OCI-M1 (cell line): Measurements from ENCODE around the gene PSPN.
A peak's percentile ranks its signal among the peaks of the same experiment; 100 is the strongest.

Source experiments
- DNase-seq: peaks from one replicate; lab custom pipeline; 2025; lab: John Stamatoyannopoulos, UW

The PSPN gene

DNA sequence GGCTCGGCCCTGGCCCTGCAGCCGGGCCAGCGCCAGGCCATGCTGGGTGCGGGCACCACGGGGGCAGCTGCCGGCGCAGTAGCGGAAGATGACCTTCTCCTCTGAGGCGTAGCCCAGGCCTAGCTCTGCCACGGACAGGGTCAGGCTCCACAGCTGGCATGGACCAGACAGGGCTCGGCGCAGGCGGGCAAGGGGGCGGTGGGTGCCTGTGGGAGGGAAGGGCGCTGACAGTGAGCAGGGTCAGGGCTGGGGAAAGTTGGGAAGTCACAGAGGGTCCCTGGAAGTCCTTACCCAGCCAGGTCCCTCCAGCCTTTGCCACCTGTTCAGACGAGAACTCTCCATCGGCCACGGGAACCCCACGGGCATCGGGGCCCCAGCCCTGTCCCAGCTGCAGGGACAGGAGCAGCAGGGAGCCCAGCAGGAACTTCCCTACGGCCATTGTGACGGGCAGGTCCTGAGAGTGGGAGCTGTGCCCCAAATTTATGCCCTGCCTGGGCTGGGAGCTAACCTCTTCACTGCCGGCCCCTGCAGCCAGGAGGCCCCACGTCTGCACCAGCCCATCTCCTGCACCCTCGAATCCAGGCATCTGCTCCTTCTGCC lies at the start of gene PSPN:
Gene PSPN, minus strand, starts transcription at position 523 of the 600 bp plus-strand sequence. Its CDS starts 84 bp downstream, at position 439.
- no peak for DNase-seq

DNA sequence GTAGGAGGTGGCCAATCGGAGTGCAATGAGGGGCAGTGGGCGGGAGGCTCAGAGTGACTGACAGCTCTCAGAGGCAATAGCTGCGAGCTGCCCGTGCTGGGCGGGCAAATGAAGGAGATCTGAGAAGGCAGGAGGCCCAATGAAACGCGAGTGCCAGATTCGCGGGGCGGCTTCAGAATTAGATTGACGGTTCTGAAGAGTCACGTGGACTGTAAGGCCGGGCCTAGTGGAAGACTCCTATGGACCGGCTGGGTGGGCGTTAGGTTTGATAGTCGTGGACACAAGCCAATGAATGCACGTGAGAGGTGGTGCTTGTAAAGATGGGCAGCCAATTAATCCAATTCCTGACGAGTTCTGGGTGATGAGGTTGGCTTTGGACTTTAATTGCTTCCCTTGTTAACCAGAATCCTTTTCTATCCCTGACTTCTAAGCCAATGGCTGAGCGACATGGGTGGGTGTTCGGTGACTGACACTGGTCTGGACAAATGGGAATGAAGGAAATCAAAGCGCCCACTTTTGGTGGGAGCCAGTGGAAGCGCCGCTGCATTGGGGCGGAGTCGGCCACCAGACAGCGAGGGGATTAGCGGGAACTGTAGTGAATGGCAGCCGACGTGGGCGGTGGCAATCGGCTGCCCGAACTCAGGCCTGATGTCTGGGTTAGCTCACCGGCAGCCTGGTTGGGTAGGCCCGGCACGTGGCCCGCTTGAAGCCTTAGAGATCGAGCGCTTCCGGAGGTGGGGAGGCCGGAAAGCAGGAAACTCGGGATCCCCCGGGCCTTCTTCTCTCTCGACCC lies 49.4 kb upstream of the PSPN start:
- DNase-seq = peak; percentile 100

DNA sequence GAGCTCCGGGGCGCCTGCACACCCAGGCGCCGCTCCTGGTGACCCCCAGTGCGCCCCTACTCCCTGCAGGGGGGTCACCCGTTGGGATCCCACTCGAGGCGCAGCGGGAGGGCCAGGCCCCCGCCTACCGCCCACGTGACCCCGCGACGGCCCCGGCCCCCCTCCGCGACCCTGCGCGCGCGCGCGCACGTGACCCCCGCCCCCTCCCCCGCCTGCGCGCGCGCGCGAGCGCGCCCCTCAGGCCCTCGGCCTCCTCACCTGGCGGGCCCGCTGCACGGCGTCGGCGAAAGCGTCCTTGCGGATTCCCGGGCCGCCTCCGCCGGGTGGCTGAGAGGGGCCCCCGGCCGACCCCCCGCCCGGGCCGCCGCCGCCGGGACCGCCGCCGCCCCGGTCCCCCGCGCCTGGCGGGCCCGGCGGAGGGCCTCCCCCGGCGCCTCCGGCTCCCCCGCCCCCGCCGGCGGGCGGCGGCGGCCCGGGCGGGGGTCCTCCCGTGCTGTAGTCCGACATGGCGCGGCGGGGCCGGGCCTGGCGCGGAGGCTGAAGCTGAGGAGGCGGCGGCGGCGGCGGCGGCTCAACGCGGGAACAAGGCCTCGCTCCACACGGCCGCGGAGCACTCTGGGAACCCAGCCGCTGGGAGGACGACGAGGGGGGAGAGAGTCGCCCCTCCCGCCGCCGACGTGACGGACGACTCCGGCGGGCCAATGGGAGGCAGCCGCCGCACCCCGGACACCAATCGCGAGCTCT lies 48.6 kb upstream of the PSPN start, which contains the start of gene KHSRP:
Gene KHSRP, minus strand, starts transcription at position 617 of the 744 bp plus-strand sequence. Its CDS starts 110 bp downstream, at position 507.
- peak; percentile 1 for DNase-seq

DNA sequence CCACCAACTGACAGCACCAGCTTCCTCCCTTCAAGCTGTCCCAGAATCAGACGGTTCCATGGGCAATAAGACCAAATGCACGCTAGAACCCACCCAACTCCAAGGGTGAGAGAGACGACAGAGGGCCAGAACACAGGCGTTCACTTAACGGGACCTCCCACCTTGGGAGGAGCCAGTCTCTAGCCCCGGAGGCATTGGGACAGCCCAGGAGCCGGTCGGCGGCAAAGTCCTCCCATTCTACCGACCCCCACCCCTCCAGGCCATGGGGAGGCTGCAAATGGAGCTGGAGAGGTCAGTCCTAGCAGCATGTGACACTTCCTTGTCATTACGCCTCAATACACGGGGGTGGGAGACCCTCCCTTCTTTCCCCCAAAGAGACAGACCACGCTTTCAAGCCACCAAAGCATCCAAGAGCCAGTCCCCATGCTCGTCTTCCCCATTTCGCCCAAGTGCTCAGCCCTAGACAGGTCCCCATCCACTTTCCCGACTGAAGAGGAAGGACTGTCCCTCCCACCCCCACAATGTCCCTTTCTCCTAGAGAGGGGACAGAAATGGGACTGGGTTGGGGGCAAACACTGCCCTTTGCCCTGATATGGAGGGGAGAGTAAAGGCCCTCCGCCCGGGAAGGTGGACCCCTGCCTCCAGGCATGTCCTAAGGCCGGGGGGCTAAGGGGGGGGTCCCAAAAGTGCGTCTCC lies 47.9 kb upstream of the PSPN start:
- DNase-seq = peak; percentile 44

DNA sequence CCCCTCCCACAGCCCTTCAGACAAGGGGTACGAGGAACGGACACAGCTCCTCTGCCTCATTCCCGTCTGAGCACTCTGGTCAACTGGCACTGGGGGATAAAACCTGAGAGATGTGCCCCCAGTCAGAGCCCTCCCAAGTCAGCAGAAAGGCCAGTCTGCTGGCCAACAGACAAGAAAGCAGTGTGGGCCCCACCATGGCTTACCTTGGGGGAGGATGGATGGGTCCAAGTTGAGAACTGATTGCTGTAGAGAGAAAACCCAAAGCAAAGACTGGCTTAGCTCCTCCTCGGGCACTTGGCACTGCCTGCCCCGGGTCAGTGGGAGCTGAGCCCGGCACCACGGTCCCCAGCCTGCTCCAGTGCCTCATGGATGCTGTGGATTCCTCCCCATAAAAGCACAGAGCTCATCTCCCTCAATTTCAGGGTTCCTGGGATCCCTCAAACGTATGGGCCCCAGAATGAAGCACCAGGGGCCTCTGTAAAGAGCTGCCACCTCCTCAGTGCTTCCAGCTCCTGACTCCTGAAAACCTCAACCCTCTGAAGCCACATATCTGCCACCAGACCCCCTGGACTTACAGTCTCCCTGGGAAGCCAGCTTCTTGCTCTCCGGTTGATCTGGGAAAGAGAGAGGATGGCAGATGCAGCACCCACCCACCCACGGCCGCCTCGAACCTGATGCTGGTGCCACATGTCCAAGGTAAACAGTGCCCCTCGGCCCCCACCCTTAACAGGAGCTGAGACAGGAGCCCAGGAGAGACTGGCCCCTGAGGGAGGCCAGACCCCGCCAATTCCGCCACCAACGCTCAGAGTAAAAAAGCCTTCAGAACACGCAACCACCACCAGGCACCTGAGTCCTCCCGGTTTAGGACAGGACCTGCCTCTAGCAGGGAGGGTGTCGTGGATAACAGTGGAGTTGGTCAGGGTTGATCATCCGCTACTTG lies 45.6 kb upstream of the PSPN start:
- no peak for DNase-seq

- DNase-seq = no peak
These were observed 42.8 kb upstream of the PSPN start for GRCh38 chr19:6418562-6418932.

DNA sequence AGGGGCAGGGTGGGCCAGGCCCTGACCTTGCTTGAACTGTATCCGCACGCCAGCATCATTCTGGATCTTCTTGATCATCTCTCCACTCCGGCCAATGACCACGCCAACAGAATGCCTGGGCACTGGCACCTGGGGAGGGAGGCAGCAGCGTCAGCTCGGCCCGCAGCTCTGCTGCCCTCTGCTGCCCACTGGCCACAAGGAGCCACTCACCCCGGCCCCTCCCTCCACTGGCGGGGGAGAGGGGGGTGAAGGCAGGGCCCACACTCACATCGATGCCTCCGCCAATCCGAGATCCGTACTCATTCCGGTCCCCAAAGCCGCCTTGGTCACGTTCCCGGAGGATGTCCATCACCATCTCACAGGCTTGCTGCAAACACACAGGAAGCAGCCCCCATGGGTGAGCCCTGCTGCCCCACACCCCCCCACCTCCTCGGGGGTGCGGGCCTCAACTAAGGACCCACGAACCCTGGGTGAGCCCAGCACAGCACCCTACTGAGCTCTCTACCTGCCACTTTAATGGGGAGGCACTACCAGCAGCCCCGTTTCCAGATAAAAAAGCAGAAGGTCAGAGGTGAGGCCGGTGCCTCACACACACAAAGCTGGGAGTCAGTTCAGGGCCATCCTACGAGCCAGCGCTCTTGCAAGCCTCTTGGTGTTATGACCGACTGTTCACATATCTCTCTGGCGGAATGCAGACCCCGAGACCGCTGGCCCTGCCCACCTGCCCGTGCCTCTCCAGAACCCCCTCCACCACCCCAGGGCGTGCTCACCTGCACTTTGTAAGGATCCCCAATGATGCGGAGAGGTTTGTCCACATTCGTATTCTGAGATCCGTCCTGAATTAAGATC lies 42.2 kb upstream of the PSPN start:
- no peak for DNase-seq

GRCh38 chr19:6416658-6417405 lies 41.1 kb upstream of the PSPN start:
- no peak for DNase-seq

GRCh38 chr19:6415591-6416190 lies 40.0 kb upstream of the PSPN start:
- no peak for DNase-seq

DNA sequence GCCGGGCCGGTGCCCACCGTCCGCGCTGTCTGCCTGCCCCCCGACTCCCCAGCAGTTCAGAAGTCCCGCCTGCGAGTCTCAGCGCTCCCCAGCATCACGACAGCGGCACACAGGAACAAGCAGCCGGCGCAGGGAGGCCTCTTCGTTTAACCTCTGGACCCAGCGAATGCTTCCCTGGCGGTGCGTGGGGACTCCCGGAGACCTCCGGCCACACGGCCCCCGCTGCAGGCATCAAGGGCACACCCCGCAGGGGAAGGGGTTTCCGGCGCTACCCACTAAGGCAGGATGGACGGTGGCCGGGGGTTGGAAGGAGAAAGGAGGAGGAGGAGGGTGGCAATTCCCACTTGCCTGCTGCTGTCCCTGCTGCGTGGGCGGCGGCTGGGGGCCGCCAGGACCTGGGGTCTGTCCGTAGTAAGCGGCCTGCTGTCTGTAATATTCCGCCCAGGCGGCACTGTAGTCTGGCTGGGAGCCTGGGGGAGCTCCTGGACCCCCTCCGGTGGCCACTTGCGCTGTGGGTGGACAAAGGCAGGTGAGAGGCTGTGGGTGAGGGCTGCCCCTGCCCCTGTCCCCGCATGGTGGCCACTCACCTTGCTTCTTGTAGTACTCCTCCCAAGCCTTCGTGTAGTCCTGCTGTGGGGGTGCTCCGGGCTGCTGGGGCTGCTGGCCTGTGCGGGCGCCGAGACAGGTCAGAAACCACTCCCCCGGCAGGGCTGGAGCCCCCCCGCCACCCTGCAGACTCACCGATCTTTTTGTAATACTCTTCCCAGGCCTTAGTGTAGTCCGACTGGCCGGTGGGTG lies 39.3 kb upstream of the PSPN start:
- no peak for DNase-seq

DNA sequence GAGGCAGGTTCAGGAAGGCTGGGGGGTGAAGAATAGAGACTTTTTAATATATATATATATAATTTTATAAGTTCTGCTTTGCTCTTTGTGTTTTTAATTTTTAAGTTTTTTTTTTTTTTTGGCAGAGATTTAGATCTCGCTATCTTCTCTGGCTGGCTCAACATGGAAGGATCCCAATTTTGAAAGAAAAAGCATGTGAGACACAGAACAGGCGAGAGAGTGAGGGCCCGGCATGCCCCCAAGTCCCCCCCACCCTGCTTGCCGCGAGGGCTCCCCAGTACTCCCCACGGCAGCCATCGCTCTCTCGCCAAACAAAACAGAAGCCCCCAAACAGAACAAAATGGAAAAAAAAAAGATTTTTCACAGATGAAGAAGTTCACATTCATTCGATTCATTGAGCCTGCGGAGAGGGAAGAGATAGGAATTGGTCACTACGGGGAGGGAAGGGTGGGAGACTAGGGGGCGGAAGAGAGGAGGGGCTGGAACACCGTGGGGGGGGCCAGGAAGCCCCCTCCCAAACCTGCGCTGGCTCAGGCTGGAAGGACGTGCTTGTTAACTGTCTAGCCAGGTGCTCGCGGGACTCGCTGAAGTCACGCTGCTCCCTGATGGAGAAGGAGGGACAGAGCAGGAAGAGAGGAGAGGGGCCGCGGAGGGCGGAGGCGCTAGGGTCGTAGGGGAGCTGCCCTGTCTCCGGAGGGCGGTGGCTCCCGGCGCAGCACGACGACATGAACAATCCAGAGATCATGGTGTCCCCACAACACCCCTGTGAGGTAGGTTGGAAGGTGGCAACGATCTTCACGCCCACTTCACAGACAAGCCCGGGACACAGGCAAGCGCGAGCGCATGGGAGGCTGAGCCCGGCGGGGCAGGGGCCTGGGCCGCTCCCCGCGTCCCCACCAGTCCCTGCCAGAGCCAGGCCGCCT lies 38.2 kb upstream of the PSPN start:
- DNase-seq = no peak

DNA sequence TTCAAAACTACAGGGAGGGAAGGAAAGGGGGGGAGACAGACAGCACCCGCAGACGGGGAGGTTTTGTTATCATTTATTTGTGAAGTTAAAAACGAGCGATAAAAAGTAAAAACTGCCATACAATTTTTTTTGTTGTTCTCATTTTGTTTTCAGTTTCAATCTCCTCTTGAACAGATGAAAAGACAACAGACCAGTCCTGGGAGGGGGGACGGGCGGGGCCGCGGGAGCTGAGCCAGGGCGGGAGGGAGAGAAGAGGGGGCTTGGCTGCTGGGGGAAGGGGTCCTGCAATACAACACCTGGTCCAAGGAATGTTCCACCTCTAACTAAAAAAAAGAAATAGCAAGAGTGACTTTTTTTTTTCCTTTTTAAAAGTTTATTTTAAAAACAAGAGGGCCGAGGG lies 37.6 kb upstream of the PSPN start:
- no peak for DNase-seq

DNA sequence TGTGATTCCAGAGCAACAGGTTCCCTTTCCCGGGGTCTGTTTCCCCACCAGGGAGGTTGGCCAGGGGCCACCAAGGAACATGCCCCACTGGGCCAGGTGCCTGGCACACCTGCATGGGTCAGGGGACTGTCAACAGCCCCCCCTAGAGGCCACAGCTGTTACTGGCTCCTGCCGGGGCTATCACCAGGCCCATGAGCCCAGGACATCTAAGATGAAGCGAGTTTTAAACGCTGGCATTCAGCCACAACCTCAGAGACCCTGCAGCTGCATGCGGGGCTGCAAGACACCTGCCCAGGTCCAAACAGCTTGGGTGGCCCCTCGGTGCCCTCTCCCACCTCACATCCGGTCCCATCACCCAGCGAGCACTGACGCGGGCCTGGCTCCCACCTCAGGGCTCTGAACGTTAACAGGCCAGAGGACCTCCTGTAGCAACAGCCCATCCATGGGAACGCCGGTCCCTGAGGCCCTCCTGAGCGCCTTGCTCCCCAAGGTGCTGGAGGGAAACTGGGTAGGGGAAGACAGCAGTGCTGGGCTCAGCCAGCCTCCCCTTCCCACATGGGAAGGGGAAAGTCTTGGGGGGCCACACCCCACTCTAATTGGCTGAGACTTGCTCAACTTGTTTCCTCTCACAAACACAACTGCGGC lies 36.8 kb upstream of the PSPN start:
- DNase-seq = peak; percentile 1

DNA sequence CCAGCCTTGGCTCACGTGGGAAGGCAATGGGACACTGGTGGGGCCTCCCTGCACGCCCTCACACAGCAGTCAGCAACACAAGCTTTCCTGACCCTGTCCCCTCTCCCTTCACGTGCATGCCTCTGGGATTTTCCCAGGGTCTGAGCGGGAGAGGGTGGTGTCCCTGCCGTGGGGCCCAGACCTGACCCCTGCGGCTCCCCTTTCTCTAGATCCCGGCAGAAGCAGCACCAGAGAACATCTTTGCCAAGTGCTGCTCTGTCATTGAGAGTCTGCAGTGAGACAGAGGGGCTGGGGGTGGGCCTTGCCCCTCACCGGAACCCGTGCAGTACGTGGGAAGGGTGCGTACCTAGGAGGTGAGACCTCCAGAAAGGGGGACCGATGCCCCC lies 36.3 kb upstream of the PSPN start:
- no peak for DNase-seq

DNA sequence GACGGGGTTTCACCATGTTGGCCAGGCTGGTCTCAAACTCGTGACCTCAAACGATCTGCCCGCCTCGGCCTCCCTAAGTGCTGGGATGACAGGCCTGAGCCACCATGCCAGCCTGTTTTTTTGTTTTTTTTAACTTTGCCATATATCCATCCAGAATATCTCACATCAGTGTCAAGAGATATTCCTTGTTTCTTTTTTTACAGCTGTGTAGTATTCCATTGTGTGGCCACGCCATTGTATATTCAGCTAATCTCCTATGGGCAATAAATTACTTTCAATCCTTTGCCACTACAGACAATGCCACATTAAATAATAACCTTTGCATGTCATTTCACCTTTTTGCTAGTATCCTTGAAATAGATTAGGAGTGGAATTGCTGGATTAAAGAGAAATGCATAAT lies 33.6 kb upstream of the PSPN start:
- DNase-seq = no peak

DNA sequence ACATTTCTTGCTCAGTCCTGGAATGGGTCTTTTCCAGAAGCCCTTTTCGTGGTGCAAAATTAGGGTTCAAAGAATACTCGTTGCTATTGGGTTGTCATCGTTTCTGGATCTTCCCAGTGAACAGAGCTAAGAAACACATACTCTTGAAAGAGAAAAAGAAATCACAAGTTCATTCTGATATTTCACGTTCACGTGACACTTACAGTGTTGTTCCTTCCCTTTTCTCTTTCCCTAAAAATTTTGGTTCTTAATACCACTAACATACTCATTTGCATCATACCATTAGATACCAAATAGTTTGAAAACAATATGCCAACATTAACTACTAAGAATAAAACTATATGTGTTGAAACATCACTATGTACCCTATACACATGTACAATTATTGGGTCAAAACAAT lies 30.7 kb upstream of the PSPN start:
- no peak for DNase-seq
